Trophoblast cell (in vitro differentiated cells and primary cell): ENCODE results near the gene GVQW3.
A peak's percentile ranks its signal among the peaks of the same experiment; 100 is the strongest.

Experiments
- DNase-seq, 2 donors: peaks; one replicate each; pipeline ENCODE4 v3.0.0-alpha.2; 2016
- H2AFZ ChIP-seq: 2 replicates; pipeline ENCODE4 v1.6.1; 2013; ENCODE audit warnings: low read length, moderate library complexity, mild to moderate bottlenecking; ENCODE audit not compliant: insufficient read depth, poor library complexity
- H2AK5ac ChIP-seq: 2 replicates; pipeline ENCODE4 v1.6.1; 2013; ENCODE audit warnings: mild to moderate bottlenecking, low read length
- H2BK120ac ChIP-seq: 2 replicates; pipeline ENCODE4 v1.6.1; 2013; ENCODE audit warnings: low read length, mild to moderate bottlenecking, moderate library complexity; ENCODE audit not compliant: insufficient read depth, poor library complexity
- H2BK12ac ChIP-seq: 2 replicates; pipeline ENCODE4 v1.6.1; 2013; ENCODE audit warnings: mild to moderate bottlenecking, low read length, moderate library complexity
- H2BK5ac ChIP-seq: 2 replicates; pipeline ENCODE4 v1.6.1; 2013; ENCODE audit warnings: low read length, low read depth, moderate library complexity, mild to moderate bottlenecking; ENCODE audit not compliant: poor library complexity
- H3K14ac ChIP-seq: 2 replicates; pipeline ENCODE4 v1.6.1; 2013; ENCODE audit warnings: mild to moderate bottlenecking, low read length
- H3K18ac ChIP-seq: 2 replicates; pipeline ENCODE4 v1.6.1; 2013; ENCODE audit warnings: mild to moderate bottlenecking, low read length
- H3K23ac ChIP-seq: 2 replicates; pipeline ENCODE4 v1.6.1; 2013; ENCODE audit warnings: low read length
- H3K27ac ChIP-seq: 2 replicates; pipeline ENCODE4 v1.5.1; 2013; ENCODE audit warnings: low read depth, mild to moderate bottlenecking, inconsistent platforms, low read length, moderate library complexity
- H3K27me3 ChIP-seq: 2 replicates; pipeline ENCODE4 v1.6.1; 2013; ENCODE audit warnings: inconsistent platforms, mild to moderate bottlenecking, low read length, moderate library complexity; ENCODE audit not compliant: insufficient read depth
- H3K36me3 ChIP-seq, 2 experiments: 1 replicate in 1 of 2; 2 replicates in 1 of 2; pipeline ENCODE4 v1.6.1; 2013; ENCODE audit warnings: low read length in 2 of 2, mild to moderate bottlenecking in 2 of 2, moderate library complexity in 1 of 2; ENCODE audit not compliant: insufficient read depth in 2 of 2, control insufficient read depth in 1 of 2
- H3K4ac ChIP-seq: 2 replicates; pipeline ENCODE4 v1.6.1; 2013; ENCODE audit warnings: low read depth, mild to moderate bottlenecking, low read length, moderate library complexity
- H3K4me1 ChIP-seq, 2 experiments: 1 replicate in 1 of 2; 2 replicates in 1 of 2; pipeline ENCODE4 v1.6.1; 2013; ENCODE audit warnings: low read length in 2 of 2, mild to moderate bottlenecking in 2 of 2, moderate library complexity in 1 of 2; ENCODE audit not compliant: insufficient read depth in 2 of 2, control insufficient read depth in 1 of 2
- H3K4me2 ChIP-seq: 2 replicates; pipeline ENCODE4 v1.6.1; 2013; ENCODE audit warnings: inconsistent platforms, mild to moderate bottlenecking, low read length, moderate library complexity
- H3K4me3 ChIP-seq: 2 replicates; pipeline ENCODE4 v1.5.1; 2013; ENCODE audit warnings: mild to moderate bottlenecking, low read depth, low read length, inconsistent platforms
- H3K79me1 ChIP-seq: one replicate; pipeline ENCODE4 v1.6.1; 2013; ENCODE audit warnings: low read length
- H3K79me2 ChIP-seq: 2 replicates; pipeline ENCODE4 v1.6.1; 2013; ENCODE audit warnings: low read length, mild to moderate bottlenecking; ENCODE audit not compliant: control insufficient read depth, insufficient read depth, poor library complexity
- H3K9ac ChIP-seq: 2 replicates; pipeline ENCODE4 v1.6.1; 2013; ENCODE audit warnings: mild to moderate bottlenecking, low read length
- H3K9me3 ChIP-seq: 2 replicates; pipeline ENCODE4 v1.6.1; 2013; ENCODE audit warnings: low read depth, mild to moderate bottlenecking, control low read depth, inconsistent platforms, low read length; ENCODE audit not compliant: insufficient read depth
- H4K12ac ChIP-seq: 2 replicates; pipeline ENCODE4 v1.6.1; 2013; ENCODE audit warnings: low read depth, mild to moderate bottlenecking, low read length, moderate library complexity
- H4K8ac ChIP-seq: 2 replicates; pipeline ENCODE4 v1.6.1; 2013; ENCODE audit warnings: low read depth, mild to moderate bottlenecking, low read length, moderate library complexity
- H4K91ac ChIP-seq: one replicate; pipeline ENCODE4 v1.6.1; 2013; ENCODE audit warnings: low read depth, mild to moderate bottlenecking, low read length, moderate library complexity
- WGBS: extraction: QIAGEN DNeasy Blood & Tissue Kit; methylation state at CpG from one replicate; pipeline ENCODE4 v1.1.7; 2013; ENCODE audit warnings: missing lambda C conversion rate; ENCODE audit not compliant: insufficient read length, insufficient coverage; ENCODE audit errors: extremely low coverage; 5-methylcytosine and 5-hydroxymethylcytosine counted together

GVQW3 gene

GRCh38 chr11:76371170-76371569 is 10.0 kb upstream of the GVQW3 start:
- H2BK12ac ChIP-seq = no peak overlapping the region
- H2BK5ac ChIP-seq = no peak overlapping the region
- no peak overlapping the region for H3K14ac ChIP-seq
- no peaks in the 10 kb centered on the region for H3K79me1 ChIP-seq
- no peak overlapping the region for H4K8ac ChIP-seq
- H2AFZ ChIP-seq = no peak overlapping the region
- H3K9ac ChIP-seq = no peak overlapping the region
- H2BK120ac ChIP-seq = no peak overlapping the region
- no peak overlapping the region for H4K12ac ChIP-seq
- peaks cover 11% of the 10 kb centered on the region for H3K79me2 ChIP-seq
- no peak overlapping the region for H3K18ac ChIP-seq
- no peak overlapping the region for H3K27ac ChIP-seq
- H3K4ac ChIP-seq = peak overlapping the region; percentile 21
- no peak overlapping the region for H2AK5ac ChIP-seq
- H3K4me3 ChIP-seq = no peak overlapping the region
- no peak overlapping the region for H4K91ac ChIP-seq
- no peak overlapping the region for H3K23ac ChIP-seq
- no peak overlapping the region for H3K4me2 ChIP-seq
- peak; percentile 4 to 31 for DNase-seq
- no peaks in the 10 kb centered on the region for H3K4me1 ChIP-seq
- no CpG with 5 or more reads among the region's 3 CpGs for WGBS
- H3K9me3 ChIP-seq = no peaks in the 10 kb centered on the region
- H3K27me3 ChIP-seq = no peaks in the 10 kb centered on the region
- no peaks in the 10 kb centered on the region for H3K36me3 ChIP-seq

- H4K8ac ChIP-seq = no peak overlapping the region
- H3K4ac ChIP-seq = peak overlapping the region; percentile 23
- H2BK12ac ChIP-seq = no peak overlapping the region
Observed at GRCh38 chr11:76376746-76377558, 4.2 kb upstream of the GVQW3 start.

GRCh38 chr11:76379807-76380158 is 1.3 kb upstream of the GVQW3 start:
- no peak overlapping the region for H2BK5ac ChIP-seq
- H3K27ac ChIP-seq = no peak overlapping the region
- H3K4me3 ChIP-seq = peak overlapping the region; percentile 95
- H2AFZ ChIP-seq = no peak overlapping the region
- peaks cover 10% of the 10 kb centered on the region for H3K79me2 ChIP-seq
- H3K23ac ChIP-seq = no peak overlapping the region
- H2BK12ac ChIP-seq = no peak overlapping the region
- H2AK5ac ChIP-seq = no peak overlapping the region
- no peak overlapping the region for H3K14ac ChIP-seq
- DNase-seq = no peak
- peak overlapping the region; percentile 80 for H3K9ac ChIP-seq
- H3K27me3 ChIP-seq = no peaks in the 10 kb centered on the region
- peaks cover 6 to 11% of the 10 kb centered on the region in 2 experiments for H3K4me1 ChIP-seq
- H3K9me3 ChIP-seq = no peaks in the 10 kb centered on the region
- H3K36me3 ChIP-seq = no peaks in the 10 kb centered on the region
- H4K12ac ChIP-seq = no peak overlapping the region
- peaks cover 4% of the 10 kb centered on the region for H3K79me1 ChIP-seq
- H3K4ac ChIP-seq = peak overlapping the region; percentile 98
- H2BK120ac ChIP-seq = no peak overlapping the region
- no peak overlapping the region for H4K8ac ChIP-seq
- peak overlapping the region; percentile 74 for H3K4me2 ChIP-seq
- WGBS = no CpG with 5 or more reads among the region's 6 CpGs
- H4K91ac ChIP-seq = no peak overlapping the region
- H3K18ac ChIP-seq = no peak overlapping the region

More at GRCh38 chr11:76376746-76377558, 4.2 kb upstream of the GVQW3 start:
- Histone ChIP-seq H3K9me3 (no peaks in the 10 kb centered on the region), H3K4me3 (no peak overlapping the region), H3K18ac (no peak overlapping the region), H3K79me2 (peaks cover 10% of the 10 kb centered on the region), H3K4me2 (no peak overlapping the region), H3K36me3 (no peaks in the 10 kb centered on the region), H4K91ac (no peak overlapping the region), H2AK5ac (no peak overlapping the region), H3K79me1 (peaks cover 4% of the 10 kb centered on the region), H3K27me3 (no peaks in the 10 kb centered on the region), H2BK5ac (no peak overlapping the region), H3K27ac (no peak overlapping the region), H2AFZ (no peak overlapping the region), H3K23ac (no peak overlapping the region), H3K4me1 (peaks cover 6 to 11% of the 10 kb centered on the region in 2 experiments), H2BK120ac (no peak overlapping the region), H3K9ac (no peak overlapping the region), H3K14ac (no peak overlapping the region), H4K12ac (no peak overlapping the region)
- peak in 1 of 2 donors; percentile 12 for DNase-seq
- WGBS = no CpG with 5 or more reads among the region's 7 CpGs

GRCh38 chr11:76380159-76380976 is 755 bp upstream of the GVQW3 start:
- Histone ChIP-seq H3K27ac (peak overlapping the region; percentile 52), H3K23ac (no peak overlapping the region), H4K8ac (peak overlapping the region; percentile 74), H2AFZ (peak overlapping the region; percentile 39), H2BK5ac (peak overlapping the region; percentile 75), H3K79me1 (peaks cover 4% of the 10 kb centered on the region), H3K4ac (peak overlapping the region; percentile 98), H3K9ac (peak overlapping the region; percentile 80), H3K4me1 (peaks cover 6 to 11% of the 10 kb centered on the region in 2 experiments), H3K14ac (peak overlapping the region; percentile 89), H2AK5ac (peak overlapping the region; percentile 39), H3K36me3 (no peaks in the 10 kb centered on the region), H3K9me3 (no peaks in the 10 kb centered on the region), H2BK120ac (peak overlapping the region; percentile 77), H4K12ac (peak overlapping the region; percentile 92), H3K4me2 (peak overlapping the region; percentile 74), H3K79me2 (peaks cover 7% of the 10 kb centered on the region), H2BK12ac (no peak overlapping the region), H3K18ac (peak overlapping the region; percentile 63), H4K91ac (peak overlapping the region; percentile 64), H3K27me3 (no peaks in the 10 kb centered on the region), H3K4me3 (peak overlapping the region; percentile 95)
- WGBS = no CpG with 5 or more reads among the region's 85 CpGs
- DNase-seq = peak in 1 of 2 donors; percentile 51
